GM19023 (cell line): ENCODE results near the gene PPP2R5C.
A peak's percentile ranks its signal among the peaks of the same experiment; 100 is the strongest.

Experiments
- ATAC-seq: cut with Tn5 transposase; IDR thresholded peaks from one replicate; pipeline ENCODE4 v1.9.1; 2021; ENCODE audit warnings: mild to moderate bottlenecking, moderate library complexity; ENCODE audit not compliant: unreplicated experiment

The PPP2R5C gene

GRCh38 chr14:101754893-101755292 is 6.6 kb upstream of the PPP2R5C start:
- ATAC-seq: no peak

- ATAC-seq: no peak
These were observed 5.8 kb upstream of the PPP2R5C start for GRCh38 chr14:101755591-101756324.

GRCh38 chr14:101757064-101757838 is 4.3 kb upstream of the PPP2R5C start:
- ATAC-seq: no peak

- no peak for ATAC-seq
These were observed 3.7 kb upstream of the PPP2R5C start for GRCh38 chr14:101757839-101758211.

- no peak for ATAC-seq
These were observed 2.5 kb upstream of the PPP2R5C start for GRCh38 chr14:101758913-101759593.

GRCh38 chr14:101760138-101761011 is 1.1 kb upstream of the PPP2R5C start:
- ATAC-seq: peak; percentile 48

- peak; percentile 24 for ATAC-seq
These were observed 496 bp downstream of the PPP2R5C start for GRCh38 chr14:101761881-101762529.

- no peak for ATAC-seq
These were observed 1.1 kb downstream of the PPP2R5C start for GRCh38 chr14:101762530-101763101.

- no peak for ATAC-seq
These were observed 2.6 kb downstream of the PPP2R5C start for GRCh38 chr14:101763941-101764709.

- no peak for ATAC-seq
These were observed 6.3 kb downstream of the PPP2R5C start for GRCh38 chr14:101767618-101768362.

- no peak for ATAC-seq
These were observed 8.7 kb downstream of the PPP2R5C start for GRCh38 chr14:101770183-101770582.

- no peak for ATAC-seq
These were observed 11.3 kb downstream of the PPP2R5C start for GRCh38 chr14:101772770-101773169.

- ATAC-seq: no peak
These were observed 11.9 kb downstream of the PPP2R5C start for GRCh38 chr14:101773378-101773777.

GRCh38 chr14:101774006-101774795 is 12.7 kb downstream of the PPP2R5C start:
- no peak for ATAC-seq

- ATAC-seq: no peak
These were observed 13.3 kb downstream of the PPP2R5C start for GRCh38 chr14:101774814-101775213.

- ATAC-seq: no peak
These were observed 14.3 kb downstream of the PPP2R5C start for GRCh38 chr14:101775826-101776225.

GRCh38 chr14:101776344-101776743 is 14.8 kb downstream of the PPP2R5C start:
- ATAC-seq: no peak

GRCh38 chr14:101780390-101780789 is 18.9 kb downstream of the PPP2R5C start:
- no peak for ATAC-seq
